HG03064 (cell line): ENCODE data around the gene FAN1.

Source experiments
- ATAC-seq: cut with Tn5 transposase; IDR thresholded peaks from one replicate; pipeline ENCODE4 v1.9.1; 2021; ENCODE audit warnings: low read depth; ENCODE audit not compliant: unreplicated experiment

The FAN1 gene

GRCh38 chr15:30953731-30954378 lies 50.1 kb downstream of the FAN1 start:
- ATAC-seq = no peak

GRCh38 chr15:30954674-30955073 lies 51.0 kb downstream of the FAN1 start:
- ATAC-seq = no peak

GRCh38 chr15:30956216-30957124 lies 52.8 kb downstream of the FAN1 start:
- ATAC-seq = no peak

GRCh38 chr15:30958219-30958618 lies 54.5 kb downstream of the FAN1 start:
- no peak for ATAC-seq

- no peak for ATAC-seq
Measured at GRCh38 chr15:30962079-30962478, 58.4 kb downstream of the FAN1 start.

- no peak for ATAC-seq
Measured at GRCh38 chr15:30962659-30963058, 58.9 kb downstream of the FAN1 start.

- ATAC-seq = no peak
Measured at GRCh38 chr15:30963681-30964080, 60.0 kb downstream of the FAN1 start.

- ATAC-seq = no peak
Measured at GRCh38 chr15:30969724-30970123, 66.0 kb downstream of the FAN1 start.

- no peak for ATAC-seq
Measured at GRCh38 chr15:30973379-30973778, 69.7 kb downstream of the FAN1 start.

- no peak for ATAC-seq
Measured at GRCh38 chr15:30974112-30974511, 70.4 kb downstream of the FAN1 start.

GRCh38 chr15:30978328-30978727 lies 74.6 kb downstream of the FAN1 start:
- ATAC-seq = no peak

- ATAC-seq = no peak
Measured at GRCh38 chr15:30979457-30979856, 75.7 kb downstream of the FAN1 start.

- no peak for ATAC-seq
Measured at GRCh38 chr15:30984118-30984517, 80.4 kb downstream of the FAN1 start.

- peak; percentile 61 for ATAC-seq
Measured at GRCh38 chr15:30984542-30984941, 80.8 kb downstream of the FAN1 start.

- ATAC-seq = no peak
Measured at GRCh38 chr15:30985081-30985531, 81.4 kb downstream of the FAN1 start.

- ATAC-seq = no peak
Measured at GRCh38 chr15:30990036-30990435, 86.3 kb downstream of the FAN1 start.

- ATAC-seq = no peak
Measured at GRCh38 chr15:30990446-30991254, 86.9 kb downstream of the FAN1 start.

- peak; percentile 86 for ATAC-seq
Measured at GRCh38 chr15:30991255-30992235, 87.8 kb downstream of the FAN1 start, which contains the start of gene MTMR10. Gene MTMR10, minus strand, starts transcription at chr15:30991628. Its CDS starts 122 bp downstream, at chr15:30991506.

- no peak for ATAC-seq
Measured at GRCh38 chr15:30992249-30992864, 88.6 kb downstream of the FAN1 start.
